Stimulated activated naive CD8-positive, alpha-beta T cell treated with anti-CD3 and anti-CD28 coated beads, Interleukin-15, Interleukin-2, amounts not matched to agents 100 ng/mL and 50 ng/mL, for 24 hours (primary cell): Measurements from ENCODE around the gene CSF1R.

Source experiments
- H3K27ac Mint-ChIP-seq: one replicate; pipeline ENCODE4 v1.8.0; 2021; ENCODE audit warnings: mild to moderate bottlenecking, mixed read lengths
- H3K27me3 Mint-ChIP-seq: one replicate; pipeline ENCODE4 v1.8.0; 2021; ENCODE audit warnings: mixed read lengths
- H3K36me3 Mint-ChIP-seq: one replicate; pipeline ENCODE4 v1.8.0; 2021; ENCODE audit warnings: low read depth, mixed read lengths
- H3K4me1 Mint-ChIP-seq: one replicate; pipeline ENCODE4 v1.8.0; 2021; ENCODE audit warnings: low read depth, mixed read lengths
- H3K4me3 Mint-ChIP-seq: one replicate; pipeline ENCODE4 v1.8.0; 2021; ENCODE audit warnings: mild to moderate bottlenecking, mixed read lengths
- H3K9me3 Mint-ChIP-seq: one replicate; pipeline ENCODE4 v1.8.0; 2021; ENCODE audit warnings: mixed read lengths

The CSF1R gene

DNA sequence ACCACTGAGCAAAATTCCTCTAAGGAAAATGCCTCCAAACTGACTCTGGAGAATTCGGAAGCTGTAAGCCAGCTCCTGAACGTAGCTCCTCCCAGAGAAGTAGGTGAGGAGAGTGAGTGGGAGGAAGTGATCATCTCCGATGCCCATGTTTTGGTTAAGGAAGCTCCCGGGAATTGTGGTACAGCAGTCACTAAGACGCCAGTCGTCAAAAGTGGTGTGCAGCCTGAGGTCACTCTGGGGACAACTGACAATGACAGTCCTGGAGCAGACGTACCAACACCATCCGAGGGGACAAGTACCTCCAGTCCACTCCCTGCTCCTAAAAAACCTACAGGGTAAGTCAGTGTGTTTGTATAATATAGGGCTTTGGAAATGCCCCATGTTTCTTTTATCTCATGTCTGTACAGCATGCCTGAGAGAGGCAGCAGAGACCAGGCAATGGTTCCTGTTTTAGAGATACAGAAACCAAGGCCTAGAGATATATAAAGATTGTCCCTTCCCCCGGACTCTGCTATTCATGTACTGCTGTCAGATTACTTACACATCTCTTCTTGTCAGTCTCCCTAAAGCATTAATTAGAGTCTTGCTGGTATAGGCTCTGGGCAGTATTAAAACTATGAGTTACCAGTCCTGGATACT is 61.9 kb downstream of the CSF1R start:
- peaks cover 13% of the 10 kb centered on the region for H3K4me1 Mint-ChIP-seq
- H3K36me3 Mint-ChIP-seq, result peaks cover 78% of the 10 kb centered on the region
- no peaks in the 10 kb centered on the region for H3K27me3 Mint-ChIP-seq
- no peak overlapping the region for H3K4me3 Mint-ChIP-seq
- no peaks in the 10 kb centered on the region for H3K9me3 Mint-ChIP-seq
- H3K27ac Mint-ChIP-seq, result no peak overlapping the region

DNA sequence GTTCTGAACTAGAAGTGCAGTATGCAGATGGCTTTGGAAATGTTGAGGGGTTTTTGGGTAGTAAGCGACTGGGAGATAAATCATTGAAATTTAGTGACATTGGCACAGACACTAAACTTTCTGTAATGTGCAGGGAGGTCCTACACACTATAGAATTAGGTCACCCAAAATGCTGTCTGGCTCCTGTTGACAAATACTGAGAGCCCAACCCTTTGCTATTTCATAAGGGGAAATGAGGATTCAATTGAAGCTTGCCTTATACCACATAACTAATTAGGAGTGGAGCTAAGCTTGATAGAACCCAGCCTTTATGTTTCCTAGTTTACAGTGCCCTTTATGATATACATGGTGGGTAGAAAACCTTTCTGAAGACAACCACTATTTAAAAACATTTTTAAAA is 63.2 kb downstream of the CSF1R start:
- H3K4me3 Mint-ChIP-seq, result no peak overlapping the region

DNA sequence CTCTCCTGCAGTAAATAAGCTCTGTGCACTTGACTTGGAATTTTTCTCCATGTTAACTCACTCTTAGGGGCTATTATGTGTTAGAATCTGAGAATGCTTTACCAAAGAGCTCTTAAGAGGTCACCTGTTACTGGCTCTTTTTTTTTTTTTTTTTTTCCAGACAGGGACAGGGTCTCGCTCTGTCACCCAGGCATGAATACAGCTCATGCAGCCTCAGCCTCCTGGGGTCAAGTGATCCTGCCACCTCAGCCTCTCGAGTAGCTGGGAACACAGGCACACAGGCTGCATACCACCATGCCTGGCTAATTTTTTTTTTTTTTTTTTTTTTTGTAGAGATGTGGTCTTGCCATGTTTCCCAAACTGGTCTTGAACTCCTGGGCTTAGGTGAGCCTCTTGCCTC is 63.7 kb downstream of the CSF1R start:
- H3K36me3 Mint-ChIP-seq, result peaks cover 89% of the 10 kb centered on the region
- no peaks in the 10 kb centered on the region for H3K27me3 Mint-ChIP-seq
- H3K27ac Mint-ChIP-seq, result no peak overlapping the region
- peaks cover 13% of the 10 kb centered on the region for H3K4me1 Mint-ChIP-seq
- H3K9me3 Mint-ChIP-seq, result no peaks in the 10 kb centered on the region
- no peak overlapping the region for H3K4me3 Mint-ChIP-seq

More for the DNA sequence above, 63.2 kb downstream of the CSF1R start:
- H3K36me3 Mint-ChIP-seq, result peaks cover 89% of the 10 kb centered on the region
- H3K27me3 Mint-ChIP-seq, result no peaks in the 10 kb centered on the region
- no peaks in the 10 kb centered on the region for H3K9me3 Mint-ChIP-seq
- peaks cover 13% of the 10 kb centered on the region for H3K4me1 Mint-ChIP-seq
- H3K27ac Mint-ChIP-seq, result no peak overlapping the region

DNA sequence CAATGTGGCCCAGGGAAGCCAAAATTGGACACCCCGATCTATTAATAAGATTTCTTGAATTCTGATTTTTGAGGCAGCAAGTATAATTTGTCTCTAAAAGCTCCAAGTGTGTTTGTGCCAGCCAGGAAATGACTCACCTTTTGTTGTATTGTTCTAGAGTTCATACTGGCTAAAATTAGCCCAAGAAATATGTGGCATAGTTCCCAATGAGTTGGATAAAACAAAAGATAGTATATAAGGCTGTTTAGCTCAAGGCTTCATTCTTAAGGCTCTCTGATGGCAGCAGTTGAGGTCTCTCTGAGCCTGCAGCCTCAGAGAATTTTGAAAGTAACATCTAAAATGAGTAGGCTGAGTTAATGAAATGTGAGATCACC is 64.2 kb downstream of the CSF1R start:
- Mint-ChIP-seq H3K27ac (peak overlapping the region; percentile 46), H3K9me3 (no peaks in the 10 kb centered on the region), H3K27me3 (no peaks in the 10 kb centered on the region), H3K4me3 (no peak overlapping the region), H3K4me1 (peaks cover 13% of the 10 kb centered on the region), H3K36me3 (peaks cover 91% of the 10 kb centered on the region)

DNA sequence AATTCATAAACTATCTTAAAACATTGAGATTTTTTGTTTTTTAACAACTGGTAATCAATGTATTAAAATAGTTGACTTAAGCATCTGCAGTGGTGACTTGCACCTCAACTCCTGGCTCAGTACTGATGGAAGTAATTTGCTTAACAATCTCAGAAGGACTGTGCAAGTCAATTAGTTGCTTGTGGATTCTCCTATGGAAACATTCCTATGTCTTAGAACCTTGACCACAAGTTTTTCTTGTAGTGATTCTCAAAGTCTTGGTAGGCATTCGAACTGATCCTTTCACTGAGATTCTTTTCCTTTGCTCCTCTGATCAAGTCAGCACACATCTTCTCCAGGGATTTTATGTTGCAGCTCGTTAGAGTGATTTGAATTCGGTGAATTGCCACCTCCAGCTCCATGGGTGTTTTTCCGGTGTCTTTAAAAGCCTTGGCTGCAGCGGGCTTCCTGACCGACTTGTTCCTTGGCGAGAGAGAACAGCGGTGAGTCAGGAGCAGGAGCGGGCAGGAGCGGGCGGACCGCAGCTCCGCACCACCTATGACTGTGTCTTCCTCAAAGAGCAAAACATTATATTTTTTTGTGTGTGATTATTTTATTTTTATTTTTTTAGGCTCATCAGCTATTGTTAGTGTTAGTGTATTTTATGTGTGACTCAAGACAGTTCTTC is 64.7 kb downstream of the CSF1R start:
- Mint-ChIP-seq H3K4me3 (no peak overlapping the region), H3K9me3 (no peaks in the 10 kb centered on the region), H3K27me3 (no peaks in the 10 kb centered on the region), H3K27ac (peak overlapping the region; percentile 46), H3K4me1 (peaks cover 16% of the 10 kb centered on the region), H3K36me3 (peaks cover 91% of the 10 kb centered on the region)

DNA sequence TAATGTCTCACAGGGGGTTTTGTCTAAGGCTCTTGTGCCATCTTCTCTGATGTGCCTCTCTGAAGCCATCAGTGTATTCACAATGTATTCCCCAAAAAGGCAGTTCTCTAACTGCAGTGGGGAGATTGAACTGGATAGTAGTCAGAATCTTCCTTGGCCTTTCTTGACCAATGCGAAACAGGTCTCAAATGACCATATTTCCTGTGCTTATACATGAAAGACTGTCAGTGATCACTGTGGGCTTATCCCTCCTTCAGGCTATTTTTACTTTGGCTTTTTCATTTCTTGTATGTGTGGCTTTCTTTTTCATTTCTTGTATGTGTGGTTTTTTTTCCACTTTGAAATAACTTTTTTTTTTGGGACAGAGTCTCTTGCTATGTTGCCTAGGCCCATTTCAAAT is 66.1 kb downstream of the CSF1R start:
- Mint-ChIP-seq H3K4me1 (peaks cover 16% of the 10 kb centered on the region), H3K36me3 (peaks cover 91% of the 10 kb centered on the region), H3K27me3 (no peaks in the 10 kb centered on the region), H3K9me3 (peaks cover 6% of the 10 kb centered on the region), H3K27ac (peak overlapping the region; percentile 26), H3K4me3 (no peak overlapping the region)

DNA sequence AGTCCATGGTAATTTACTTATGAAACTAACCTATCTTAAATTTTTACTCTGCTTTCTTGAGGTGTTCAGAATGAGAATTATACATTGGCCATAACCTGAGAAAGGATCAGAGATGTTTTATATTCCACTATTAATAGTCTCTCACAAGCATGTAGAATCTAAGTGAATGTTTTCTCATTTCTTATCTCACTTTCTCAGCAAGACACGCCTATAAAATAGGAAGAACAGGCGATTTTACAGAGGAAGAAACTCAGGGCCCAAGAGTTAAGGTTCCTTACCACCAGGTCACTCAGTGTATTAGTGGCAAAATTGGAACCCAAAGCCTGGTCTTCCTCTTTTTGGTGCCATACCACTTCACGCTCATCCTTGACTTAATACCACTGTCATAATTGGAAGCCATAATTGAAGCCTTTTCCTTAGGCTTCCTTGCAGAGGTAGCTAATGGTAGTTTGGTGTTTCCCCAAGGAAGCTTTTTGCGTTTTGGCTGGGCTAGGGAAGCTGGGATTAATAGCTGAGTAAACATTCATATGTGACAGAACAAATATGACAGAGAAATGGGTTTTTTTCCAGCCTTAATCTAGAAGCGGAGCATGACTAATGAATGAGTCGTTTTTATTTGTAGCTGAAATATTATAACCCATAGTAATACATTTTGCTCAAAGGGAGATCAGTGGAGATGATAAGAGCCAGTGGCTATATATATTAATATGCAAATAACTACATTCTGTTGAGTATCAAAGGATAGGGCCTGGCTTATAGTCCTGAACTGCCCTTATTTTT is 68.9 kb downstream of the CSF1R start:
- peaks cover 95% of the 10 kb centered on the region for H3K36me3 Mint-ChIP-seq

DNA sequence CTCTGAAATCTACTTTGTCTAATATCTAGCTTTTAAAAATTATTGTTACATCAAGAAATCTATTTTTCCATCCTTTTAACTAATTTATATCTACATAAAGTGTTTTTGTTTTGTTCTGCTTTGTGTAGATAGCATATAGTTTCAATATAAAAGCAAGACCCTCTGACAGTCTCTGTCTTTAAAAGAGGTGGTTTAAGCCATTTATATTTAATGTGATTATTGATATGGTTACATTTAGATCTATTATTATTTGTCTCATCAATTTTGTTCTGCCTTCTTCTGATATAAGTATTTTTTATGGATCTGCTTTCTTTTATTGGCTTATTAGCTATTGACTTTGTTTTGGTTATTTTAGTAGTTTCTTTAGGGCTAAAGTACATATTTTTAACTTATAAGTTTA is 69.8 kb downstream of the CSF1R start:
- Mint-ChIP-seq H3K27me3 (no peaks in the 10 kb centered on the region), H3K4me1 (peaks cover 9% of the 10 kb centered on the region)

More for the DNA sequence above, 68.9 kb downstream of the CSF1R start:
- Mint-ChIP-seq H3K9me3 (peaks cover 6% of the 10 kb centered on the region), H3K27me3 (no peaks in the 10 kb centered on the region), H3K4me3 (no peak overlapping the region), H3K4me1 (peaks cover 16% of the 10 kb centered on the region), H3K27ac (no peak overlapping the region)

DNA sequence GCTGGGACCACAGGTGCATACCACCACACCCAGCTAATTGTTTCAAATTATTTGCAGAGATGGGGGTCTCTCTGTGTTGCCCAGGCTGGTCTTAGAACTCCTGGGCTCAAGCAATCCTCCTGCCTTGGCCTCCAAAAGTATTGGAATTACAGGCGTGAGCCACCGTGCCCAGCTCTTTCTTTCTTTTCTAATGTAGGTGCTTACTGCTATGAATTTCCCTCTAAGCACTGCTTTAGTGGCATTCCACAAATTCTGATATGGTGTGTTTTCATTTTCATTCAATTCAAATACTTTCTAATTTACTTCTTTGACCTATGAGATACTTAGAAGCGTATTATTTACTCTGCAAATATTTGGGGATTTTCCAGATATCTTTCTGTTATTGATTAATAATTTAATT is 70.9 kb downstream of the CSF1R start:
- peaks cover 94% of the 10 kb centered on the region for H3K36me3 Mint-ChIP-seq
- no peak overlapping the region for H3K27ac Mint-ChIP-seq
- H3K9me3 Mint-ChIP-seq, result peaks cover 6% of the 10 kb centered on the region
- H3K4me1 Mint-ChIP-seq, result peaks cover 7% of the 10 kb centered on the region
- H3K27me3 Mint-ChIP-seq, result no peaks in the 10 kb centered on the region
- no peak overlapping the region for H3K4me3 Mint-ChIP-seq

More for the DNA sequence above, 69.8 kb downstream of the CSF1R start:
- no peak overlapping the region for H3K27ac Mint-ChIP-seq
- H3K36me3 Mint-ChIP-seq, result peaks cover 93% of the 10 kb centered on the region
- no peak overlapping the region for H3K4me3 Mint-ChIP-seq
- peaks cover 6% of the 10 kb centered on the region for H3K9me3 Mint-ChIP-seq

DNA sequence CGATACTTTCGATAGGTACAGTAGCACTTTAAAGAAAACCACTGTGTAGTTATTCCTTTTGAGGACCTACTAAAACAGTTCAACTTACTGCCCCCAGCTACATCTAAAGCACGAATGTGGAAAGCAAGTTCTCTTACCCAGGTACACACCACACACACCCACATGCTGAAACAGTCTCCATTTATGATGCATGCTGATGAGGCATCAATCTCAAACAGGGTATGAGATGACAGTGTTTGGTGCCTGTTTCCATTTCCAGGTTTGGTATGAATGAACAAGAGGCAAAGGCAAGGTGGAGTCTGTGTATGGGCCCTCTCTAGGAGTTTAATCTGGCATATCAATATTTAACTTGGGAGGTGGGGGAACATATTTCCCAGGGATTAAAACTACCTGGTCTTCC is 71.9 kb downstream of the CSF1R start:
- peaks cover 89% of the 10 kb centered on the region for H3K36me3 Mint-ChIP-seq
- peaks cover 6% of the 10 kb centered on the region for H3K9me3 Mint-ChIP-seq
- H3K4me3 Mint-ChIP-seq, result no peak overlapping the region
- no peaks in the 10 kb centered on the region for H3K27me3 Mint-ChIP-seq
- H3K4me1 Mint-ChIP-seq, result peaks cover 6% of the 10 kb centered on the region
- no peak overlapping the region for H3K27ac Mint-ChIP-seq

DNA sequence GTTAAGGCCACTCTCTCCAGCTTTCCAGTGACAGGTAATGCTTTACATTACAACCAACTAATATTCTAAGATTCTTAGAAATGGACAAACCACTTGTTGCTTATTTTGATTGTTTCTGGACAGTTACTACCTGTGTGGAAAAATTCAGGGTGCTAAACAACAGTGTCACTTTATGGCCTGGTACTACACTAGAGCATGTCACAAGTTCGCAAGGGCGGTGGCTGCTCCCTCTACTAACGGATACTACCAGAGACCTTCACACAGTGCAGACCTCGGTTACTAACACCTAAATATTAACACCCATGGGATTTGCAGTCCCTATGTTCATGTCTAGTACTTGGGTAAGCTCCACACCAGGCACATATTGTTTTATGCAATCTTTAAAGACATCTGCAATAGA is 72.4 kb downstream of the CSF1R start:
- Mint-ChIP-seq H3K36me3 (peaks cover 88% of the 10 kb centered on the region), H3K27me3 (no peaks in the 10 kb centered on the region), H3K4me1 (peaks cover 8% of the 10 kb centered on the region), H3K9me3 (peaks cover 6% of the 10 kb centered on the region), H3K27ac (no peak overlapping the region), H3K4me3 (no peak overlapping the region)

DNA sequence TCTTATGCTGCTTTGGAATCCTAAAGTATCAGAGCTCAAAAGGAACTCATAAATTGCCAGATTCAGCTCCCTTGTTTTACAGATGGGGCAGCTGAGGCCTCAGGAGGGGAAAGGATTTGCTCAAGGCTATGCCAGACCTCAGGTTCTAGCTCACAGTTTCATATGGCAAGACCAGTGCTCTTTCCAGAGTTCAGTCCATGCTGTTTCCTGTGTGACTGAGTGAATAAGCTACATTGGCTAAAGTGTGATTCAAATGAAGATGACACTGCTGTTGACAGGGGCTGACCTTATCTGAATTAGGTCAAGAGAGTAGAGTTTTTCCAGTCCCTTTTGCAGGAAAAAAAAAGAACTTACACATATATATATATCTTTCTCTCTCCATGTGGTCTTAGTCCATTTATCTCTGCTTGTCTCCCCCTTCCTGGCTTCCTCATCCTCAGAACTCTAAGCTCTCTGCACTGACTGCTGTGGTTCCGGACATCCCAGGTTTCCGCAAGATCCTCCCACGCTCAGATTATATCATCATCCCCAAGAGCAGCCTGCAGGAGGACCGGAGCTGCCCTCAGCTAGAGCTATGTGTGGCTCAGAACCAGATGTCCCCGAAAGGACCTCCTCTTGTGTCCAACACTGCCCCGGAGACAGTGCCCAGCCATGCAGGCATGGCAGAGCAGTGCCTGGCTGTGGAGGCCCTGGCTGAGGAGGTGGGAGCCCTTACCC is 76.5 kb downstream of the CSF1R start:
- H3K9me3 Mint-ChIP-seq, result no peaks in the 10 kb centered on the region
- H3K27ac Mint-ChIP-seq, result peak overlapping the region; percentile 72
- H3K4me3 Mint-ChIP-seq, result no peak overlapping the region
- no peaks in the 10 kb centered on the region for H3K27me3 Mint-ChIP-seq
- peaks cover 8% of the 10 kb centered on the region for H3K4me1 Mint-ChIP-seq
- peaks cover 83% of the 10 kb centered on the region for H3K36me3 Mint-ChIP-seq

DNA sequence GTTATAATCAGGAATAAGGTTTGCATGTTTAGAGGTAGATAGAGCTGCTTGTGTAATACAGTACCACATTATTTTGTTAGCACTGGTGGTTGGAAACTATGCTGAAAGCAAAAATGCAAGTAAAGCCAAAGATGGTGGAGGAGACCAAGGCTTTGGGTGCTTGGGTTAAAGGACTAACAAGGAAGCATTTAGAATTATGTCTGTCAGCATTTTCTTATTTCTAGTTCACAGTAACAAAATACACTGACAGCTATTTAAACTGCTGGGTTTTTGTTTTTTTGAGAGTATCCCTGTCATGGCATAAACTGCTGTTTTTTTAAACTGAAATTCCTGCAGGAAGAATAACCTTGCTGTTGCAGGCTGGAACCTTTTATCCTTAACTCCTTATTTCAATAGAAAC is 79.3 kb downstream of the CSF1R start:
- Mint-ChIP-seq H3K36me3 (peaks cover 78% of the 10 kb centered on the region), H3K4me1 (peaks cover 26% of the 10 kb centered on the region), H3K27me3 (no peaks in the 10 kb centered on the region), H3K9me3 (no peaks in the 10 kb centered on the region), H3K4me3 (no peak overlapping the region), H3K27ac (no peak overlapping the region)

DNA sequence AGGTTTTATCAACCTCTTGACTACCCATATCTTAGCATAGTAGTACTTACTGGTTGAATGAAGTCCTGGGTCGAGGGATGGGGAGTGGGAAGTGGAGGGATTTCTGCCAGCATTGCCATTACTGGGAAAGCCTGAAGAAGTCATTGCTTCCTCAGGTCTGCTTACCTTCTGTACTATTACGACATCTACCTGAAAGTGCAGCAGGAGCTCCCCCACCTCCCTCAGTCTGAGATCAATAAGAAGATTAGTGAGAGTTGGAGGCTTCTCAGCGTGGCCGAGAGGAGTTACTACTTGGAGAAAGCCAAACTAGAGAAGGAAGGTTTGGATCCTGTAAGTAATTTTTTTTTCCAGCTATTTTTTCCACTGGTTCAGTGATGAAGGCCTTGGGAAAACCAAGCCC is 80.0 kb downstream of the CSF1R start:
- peaks cover 80% of the 10 kb centered on the region for H3K36me3 Mint-ChIP-seq

More for the DNA sequence above, 80.0 kb downstream of the CSF1R start:
- Mint-ChIP-seq H3K27ac (no peak overlapping the region), H3K9me3 (no peaks in the 10 kb centered on the region), H3K4me1 (peaks cover 32% of the 10 kb centered on the region), H3K4me3 (no peak overlapping the region), H3K27me3 (no peaks in the 10 kb centered on the region)
